Large intestine (tissue), 3 donors: ENCODE results near the gene LSS. TPM values are rescaled to one million over a fixed set of nuclear protein-coding genes. Genes with fewer than 3 reads are reported as not detected.
A peak's percentile ranks its signal among the peaks of the same experiment; 100 is the strongest.
"Not testable (repeated sequence)": the region's sequence is repeated elsewhere in the genome, so short reads cannot be mapped to it uniquely, and the experiment has no call there.

Experiments
- DNase-seq, 2 donors: peaks; one replicate each; pipeline versions ENCODE4 v3.0.0 to v3.0.0-alpha.2; 2013
- H3K27ac ChIP-seq: one replicate; pipeline ENCODE4 v1.5.1; 2013; ENCODE audit warnings: low read length
- H3K27me3 ChIP-seq: 2 replicates; pipeline ENCODE4 v1.6.1; 2013; ENCODE audit warnings: low read length; ENCODE audit not compliant: control insufficient read depth, insufficient read depth
- H3K36me3 ChIP-seq: 2 replicates; pipeline ENCODE4 v1.6.1; 2013; ENCODE audit warnings: low read length; ENCODE audit not compliant: control insufficient read depth, insufficient read depth
- H3K4me1 ChIP-seq: one replicate; pipeline ENCODE4 v1.6.1; 2013; ENCODE audit warnings: low read length; ENCODE audit not compliant: control insufficient read depth, insufficient read depth
- H3K4me3 ChIP-seq: one replicate; pipeline ENCODE4 v1.5.1; 2013; ENCODE audit warnings: low read length
- H3K9me3 ChIP-seq: one replicate; pipeline ENCODE4 v1.6.1; 2013; ENCODE audit warnings: mild to moderate bottlenecking, low read depth, low read length, moderate library complexity; ENCODE audit not compliant: control insufficient read depth
- WGBS: methylation state at CpG from one replicate; pipeline ENCODE4 v1.1.5; 2013; ENCODE audit warnings: low lambda C conversion rate; ENCODE audit not compliant: insufficient coverage; 5-methylcytosine and 5-hydroxymethylcytosine counted together
- polyA plus RNA-seq: library from polyadenylated mRNA; unstranded; fragments of 120-200 nt; gene quantifications from one replicate; pipeline ENCODE4 v1.2.1, GENCODE V29; 2013

LSS gene
- polyA plus RNA-seq, 1 donor: 33.3 TPM

- Histone ChIP-seq H3K9me3 (peaks cover 3% of the 10 kb centered on the region), H3K27me3 (no peaks in the 10 kb centered on the region), H3K36me3 (no peaks in the 10 kb centered on the region), H3K4me3 (no peak overlapping the region), H3K4me1 (no peaks in the 10 kb centered on the region), H3K27ac (no peak overlapping the region)
- WGBS: no CpG with 5 or more reads among the region's 7 CpGs
- no peak for DNase-seq
Measured at GRCh38 chr21:46185716-46186115, 42.9 kb downstream of the LSS start.

- Histone ChIP-seq H3K4me3 (peak overlapping the region; percentile 85), H3K9me3 (peaks cover 4% of the 10 kb centered on the region), H3K27ac (peak overlapping the region; percentile 97), H3K27me3 (no peaks in the 10 kb centered on the region), H3K36me3 (no peaks in the 10 kb centered on the region), H3K4me1 (no peaks in the 10 kb centered on the region)
- WGBS: 50% methylated on average over 11 of the region's 30 CpGs
- peak; percentile 91 to 98 for DNase-seq
Measured at GRCh38 chr21:46184625-46185555, 43.7 kb downstream of the LSS start.

GRCh38 chr21:46183910-46184624 is 44.5 kb downstream of the LSS start, which contains the start of gene SPATC1L:
TSS of gene SPATC1L (minus strand) at chr21:46184459. CDS start at chr21:46182816, 1,643 bp downstream.
- Histone ChIP-seq H3K9me3 (peaks cover 7% of the 10 kb centered on the region), H3K36me3 (no peaks in the 10 kb centered on the region), H3K4me3 (peak within 1 kb of the TSS; percentile 85), H3K4me1 (no peaks in the 10 kb centered on the region), H3K27ac (peak within 1 kb of the TSS; percentile 97), H3K27me3 (no peaks in the 10 kb centered on the region)
- WGBS: no CpG with 5 or more reads among the region's 24 CpGs
- DNase-seq: peak; percentile 66 to 88

- H3K27ac ChIP-seq, H3K36me3 ChIP-seq, H3K27me3 ChIP-seq, H3K9me3 ChIP-seq, DNase-seq, H3K4me1 ChIP-seq: not testable (repeated sequence)
- WGBS: no CpG with 5 or more reads among the region's 13 CpGs
- peak overlapping the region; percentile 54 for H3K4me3 ChIP-seq
Measured at GRCh38 chr21:46183337-46183909, 45.2 kb downstream of the LSS start.

GRCh38 chr21:46182548-46183336 is 45.8 kb downstream of the LSS start:
- Histone ChIP-seq H3K9me3 (peaks cover 7% of the 10 kb centered on the region), H3K4me1 (no peaks in the 10 kb centered on the region), H3K4me3 (no peak overlapping the region), H3K27ac (no peak overlapping the region), H3K36me3 (no peaks in the 10 kb centered on the region), H3K27me3 (no peaks in the 10 kb centered on the region)
- no peak for DNase-seq
- no CpG with 5 or more reads among the region's 44 CpGs for WGBS

GRCh38 chr21:46181953-46182547 is 46.5 kb downstream of the LSS start:
- Histone ChIP-seq H3K4me1 (no peaks in the 10 kb centered on the region), H3K27ac (no peak overlapping the region), H3K27me3 (no peaks in the 10 kb centered on the region), H3K4me3 (no peak overlapping the region), H3K9me3 (peaks cover 7% of the 10 kb centered on the region), H3K36me3 (no peaks in the 10 kb centered on the region)
- WGBS: no CpG with 5 or more reads among the region's 16 CpGs
- no peak for DNase-seq

- Histone ChIP-seq H3K4me3 (no peak overlapping the region), H3K27ac (no peak overlapping the region), H3K27me3 (no peaks in the 10 kb centered on the region), H3K36me3 (no peaks in the 10 kb centered on the region), H3K9me3 (peaks cover 9% of the 10 kb centered on the region), H3K4me1 (no peaks in the 10 kb centered on the region)
- no CpG with 5 or more reads among the region's 19 CpGs for WGBS
- no peak for DNase-seq
Measured at GRCh38 chr21:46181436-46181835, 47.1 kb downstream of the LSS start.

- Histone ChIP-seq H3K27ac (no peak overlapping the region), H3K36me3 (no peaks in the 10 kb centered on the region), H3K27me3 (no peaks in the 10 kb centered on the region), H3K4me3 (no peak overlapping the region), H3K4me1 (no peaks in the 10 kb centered on the region), H3K9me3 (peaks cover 9% of the 10 kb centered on the region)
- no peak for DNase-seq
- WGBS: no CpG with 5 or more reads among the region's 26 CpGs
Measured at GRCh38 chr21:46180778-46181391, 47.7 kb downstream of the LSS start.

GRCh38 chr21:46180079-46180722 is 48.4 kb downstream of the LSS start:
- Histone ChIP-seq H3K36me3 (no peaks in the 10 kb centered on the region), H3K9me3 (peaks cover 9% of the 10 kb centered on the region), H3K27ac (no peak overlapping the region), H3K4me1 (no peaks in the 10 kb centered on the region), H3K27me3 (no peaks in the 10 kb centered on the region), H3K4me3 (no peak overlapping the region)
- 60% methylated on average over 1 of the region's 24 CpGs for WGBS
- DNase-seq: no peak
